HepG2 (cell line): ENCODE data around the gene DPM1. TPM values are rescaled to one million over a fixed set of nuclear protein-coding genes. Genes with fewer than 3 reads are reported as not detected.

Source experiments
- ARNT2 ChIP-seq: sonication (generic); formaldehyde crosslinking; IDR thresholded peaks from 2 replicates; pipeline ENCODE4 v1.8.0; 2022; ENCODE audit warnings: mild to moderate bottlenecking, low read depth, missing genetic modification reagents, moderate library complexity
- CAMTA2 ChIP-seq: sonication (generic); formaldehyde crosslinking; IDR thresholded peaks from 2 replicates; pipeline ENCODE4 v1.4.0; 2020; ENCODE audit warnings: mild to moderate bottlenecking, missing genetic modification reagents, borderline replicate concordance
- CBX1 ChIP-seq: IDR thresholded peaks from one replicate; pipeline ENCODE4 v1.6.1; 2016; ENCODE audit warnings: antibody characterized with exemption, low read depth
- CCAR2 ChIP-seq: fragments of 200-400 bp; formaldehyde crosslinking; optimal IDR thresholded peaks from 2 replicates; pipeline ENCODE3; 2018; ENCODE audit warnings: low read depth, mild to moderate bottlenecking, low read length, moderate library complexity
- ELF3 ChIP-seq: IDR thresholded peaks from 2 replicates; pipeline ENCODE4 v1.6.1; 2016; ENCODE audit warnings: missing genetic modification reagents, missing compliant biosample characterization
- ETV6 ChIP-seq: sonication (generic); formaldehyde crosslinking; conservative IDR thresholded peaks from 2 replicates; pipeline ENCODE4 v1.4.0; 2020; ENCODE audit warnings: missing genetic modification reagents
- EZH2 ChIP-seq: conservative IDR thresholded peaks from 2 replicates; pipeline ENCODE4 v1.6.1; 2012; ENCODE audit warnings: mild to moderate bottlenecking, low read depth, low read length, moderate library complexity
- GABPB1 ChIP-seq: IDR thresholded peaks from 2 replicates; pipeline ENCODE4 v1.6.1; 2016; ENCODE audit warnings: mild to moderate bottlenecking, missing genetic modification reagents, moderate library complexity, missing compliant biosample characterization
- KAT2B ChIP-seq: fragments of 150-350 bp; IDR thresholded peaks from 2 replicates; pipeline ENCODE4 v1.6.1; 2014; ENCODE audit warnings: low read depth, low read length, borderline replicate concordance
- MAF1 ChIP-seq: sonication (generic); formaldehyde crosslinking; IDR thresholded peaks from 2 replicates; pipeline ENCODE4 v1.5.0; 2020; ENCODE audit warnings: missing genetic modification reagents, borderline replicate concordance
- MATR3 ChIP-seq: sonication (generic); formaldehyde crosslinking; IDR thresholded peaks from 2 replicates; pipeline ENCODE4 v1.4.0; 2020; ENCODE audit warnings: missing genetic modification reagents
- MYNN ChIP-seq: sonication (generic); formaldehyde crosslinking; IDR thresholded peaks from 2 replicates; pipeline ENCODE4 v1.4.0; 2020; ENCODE audit warnings: mild to moderate bottlenecking, low read depth, missing genetic modification reagents
- NFIC ChIP-seq: IDR thresholded peaks from 2 replicates; pipeline ENCODE4 v1.6.1; 2012; ENCODE audit warnings: mild to moderate bottlenecking, low read length, inconsistent platforms
- ONECUT2 ChIP-seq: sonication (generic); formaldehyde crosslinking; IDR thresholded peaks from 2 replicates; pipeline ENCODE4 v1.4.0; 2020; ENCODE audit warnings: missing genetic modification reagents
- PAWR ChIP-seq: sonication (generic); formaldehyde crosslinking; IDR thresholded peaks from 2 replicates; pipeline ENCODE4 v1.4.0; 2020; ENCODE audit warnings: missing genetic modification reagents, mild to moderate bottlenecking, borderline replicate concordance
- POLR2G ChIP-seq: fragments of 200-400 bp; formaldehyde crosslinking; IDR thresholded peaks from 2 replicates; pipeline ENCODE4 v1.6.1; 2018; ENCODE audit warnings: mild to moderate bottlenecking, low read depth, low read length, moderate library complexity
- RCOR2 ChIP-seq: IDR thresholded peaks from 2 replicates; pipeline ENCODE4 v1.6.1; 2016; ENCODE audit warnings: missing biosample characterization, missing genetic modification reagents
- TBX2 ChIP-seq: sonication (generic); formaldehyde crosslinking; IDR thresholded peaks from 2 replicates; pipeline ENCODE4 v1.5.0; 2020; ENCODE audit warnings: missing genetic modification reagents, mild to moderate bottlenecking, borderline replicate concordance
- THRA ChIP-seq: sonication (generic); formaldehyde crosslinking; IDR thresholded peaks from 2 replicates; pipeline ENCODE4 v1.4.0; 2020; ENCODE audit warnings: missing genetic modification reagents, borderline replicate concordance
- U2AF1 ChIP-seq: fragments of 200-400 bp; formaldehyde crosslinking; optimal IDR thresholded peaks from 2 replicates; pipeline ENCODE3; 2017; ENCODE audit warnings: mild to moderate bottlenecking, low read depth, low read length
- U2AF2 ChIP-seq: fragments of 200-400 bp; formaldehyde crosslinking; IDR thresholded peaks from 2 replicates; pipeline ENCODE4 v1.6.1; 2017; ENCODE audit warnings: low read depth, mild to moderate bottlenecking, low read length
- ZC3H13 ChIP-seq: sonication (generic); formaldehyde crosslinking; IDR thresholded peaks from 2 replicates; pipeline ENCODE4 v1.8.1; 2023; ENCODE audit warnings: mild to moderate bottlenecking, missing genetic modification reagents, moderate library complexity
- ZGPAT ChIP-seq: IDR thresholded peaks from 2 replicates; pipeline ENCODE4 v1.6.1; 2016; ENCODE audit warnings: mild to moderate bottlenecking
- ZKSCAN8 ChIP-seq: IDR thresholded peaks from 2 replicates; pipeline ENCODE4 v1.6.1; 2016; ENCODE audit warnings: borderline replicate concordance, missing genetic modification reagents, missing compliant biosample characterization
- ZNF124 ChIP-seq: sonication (generic); formaldehyde crosslinking; IDR thresholded peaks from 2 replicates; pipeline ENCODE4 v1.4.0; 2020; ENCODE audit warnings: missing genetic modification reagents
- ZNF205 ChIP-seq: IDR thresholded peaks from 2 replicates; pipeline ENCODE4 v1.6.1; 2018; ENCODE audit warnings: missing biosample characterization, missing genetic modification reagents
- ZNF264 ChIP-seq: sonication (generic); formaldehyde crosslinking; IDR thresholded peaks from 2 replicates; pipeline ENCODE4 v1.4.0; 2020; ENCODE audit warnings: missing genetic modification reagents
- ZNF333 ChIP-seq: sonication (generic); formaldehyde crosslinking; IDR thresholded peaks from 2 replicates; pipeline ENCODE4 v1.4.0; 2020; ENCODE audit warnings: mild to moderate bottlenecking, missing genetic modification reagents, borderline replicate concordance
- ZNF569 ChIP-seq: sonication (generic); formaldehyde crosslinking; IDR thresholded peaks from 2 replicates; pipeline ENCODE4 v1.5.0; 2020; ENCODE audit warnings: mild to moderate bottlenecking, missing genetic modification reagents, moderate library complexity, borderline replicate concordance
- ZNF720 ChIP-seq: sonication (generic); formaldehyde crosslinking; IDR thresholded peaks from 2 replicates; pipeline ENCODE4 v1.4.0; 2020; ENCODE audit warnings: missing genetic modification reagents
- ZNF740 ChIP-seq: sonication (generic); formaldehyde crosslinking; IDR thresholded peaks from 2 replicates; pipeline ENCODE4 v1.4.0; 2020; ENCODE audit warnings: missing genetic modification reagents
- polyA plus RNA-seq, 8 experiments: library from polyadenylated mRNA; depleted of rRNA in 3 of 8; stranded (reverse) in 7 of 8; unstranded in 1 of 8; fragments of >200 nt; fragmentation: Illumina TruSeq in 4 of 8; extraction: Trizol in 4 of 8; gene quantifications; 2 replicates each; pipeline versions ENCODE4 v1.2.1 to v1.2.3, GENCODE V29; 2011 to 2016; ENCODE audit warnings: low read depth in 4 of 8, missing spikeins in 1 of 8, mixed read lengths in 1 of 8; ENCODE audit not compliant: insufficient read depth in 1 of 8
- total RNA-seq, 5 experiments: library from RNA; depleted of rRNA; stranded (reverse); fragments of >200 nt; fragmentation: Illumina TruSeq; extraction: Trizol; gene quantifications; 2 replicates each; pipeline ENCODE4 v1.2.3, GENCODE V29; 2016; ENCODE audit warnings: low read depth in 1 of 5

Gene DPM1
- total and polyA plus RNA-seq, 2 of the 13 experiments (the other 11 are each of a cell fraction or from before 2014, with no cell fraction given) = 83.2 to 161 TPM

- TF ChIP-seq ELF3 (CRISPR knock-in tag) (0 out of 2 replicates have a peak, but pooled peaks have one; percentile 35), RCOR2 (CRISPR knock-in tag) (no peak), EZH2 (0 out of 2 replicates have a peak, but pooled peaks have one; percentile 72), PAWR (CRISPR knock-in tag) (no peak), KAT2B (no peak), ZNF740 (no peak), TBX2 (CRISPR knock-in tag) (0 out of 2 replicates have a peak, but pooled peaks have one; percentile 22), GABPB1 (no peak), ZNF205 (CRISPR knock-in tag) (no peak), ZNF333 (no peak), ZKSCAN8 (CRISPR knock-in tag) (no peak), ONECUT2 (no peak), MAF1 (no peak), CAMTA2 (no peak), ZC3H13 (CRISPR knock-in tag) (no peak), ZNF569 (CRISPR knock-in tag) (no peak), MYNN (peak; percentile 72), ARNT2 (CRISPR knock-in tag) (no peak), ZNF124 (CRISPR knock-in tag) (peak; percentile 34; the same call in 1 of the 2 replicates), ETV6 (CRISPR knock-in tag) (no peak), MATR3 (CRISPR knock-in tag) (no peak), ZNF264 (CRISPR knock-in tag) (no peak), THRA (CRISPR knock-in tag) (0 out of 2 replicates have a peak, but pooled peaks have one; percentile 36), POLR2G (no peak), U2AF1 (no peak), CCAR2 (no peak), ZGPAT (CRISPR knock-in tag) (no peak), U2AF2 (no peak), CBX1 (no peak), ZNF720 (CRISPR knock-in tag) (no peak; the same call in 1 of the 2 replicates), NFIC (no peak)
These were observed 29.3 kb upstream of the DPM1 start (continued) for GRCh38 chr20:50987493-50988210.
